ENCODE results near the gene COX5A. TPM values are rescaled to one million over a fixed set of nuclear protein-coding genes. Genes with fewer than 3 reads are reported as not detected.

The COX5A gene
- total and polyA plus RNA-seq, 2 of the 13 experiments (the other 11 are each of a cell fraction or from before 2014, with no cell fraction given), result 158 to 218 TPM

DNA sequence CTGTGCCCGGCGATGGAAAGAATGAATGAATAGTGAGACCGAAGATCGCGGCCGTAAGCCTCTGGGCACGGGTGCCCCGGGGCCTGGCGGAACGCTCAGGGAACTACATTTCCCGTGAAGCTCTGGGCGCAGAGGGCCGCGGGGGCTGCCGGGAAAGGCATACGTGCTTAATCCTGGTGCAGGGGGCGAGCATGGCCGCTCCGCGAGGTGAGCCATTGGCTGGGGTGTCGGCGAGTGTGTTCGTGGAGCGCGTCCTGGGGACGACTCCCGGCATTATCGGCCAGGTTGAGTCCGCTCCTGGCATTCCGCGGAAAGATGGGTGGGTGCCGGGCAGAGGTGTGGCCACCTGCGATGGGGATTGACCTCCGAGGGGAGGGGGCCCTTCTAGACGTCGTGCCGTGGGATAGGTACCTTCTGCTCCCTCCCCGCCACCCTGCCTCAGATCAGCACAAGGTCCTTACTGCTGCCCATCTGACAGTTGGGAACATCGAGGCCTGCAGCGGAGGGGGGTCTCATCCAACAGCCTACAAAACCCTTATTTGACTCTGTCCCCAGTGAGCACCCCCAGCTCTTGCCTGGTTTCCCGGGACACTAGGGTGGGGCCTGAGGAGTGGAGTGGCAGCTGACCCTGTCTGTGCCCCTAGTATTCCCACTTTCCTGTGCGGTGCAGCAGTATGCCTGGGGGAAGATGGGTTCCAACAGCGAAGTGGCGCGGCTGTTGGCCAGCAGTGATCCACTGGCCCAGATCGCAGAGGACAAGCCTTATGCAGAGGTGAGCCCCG lies 47.8 kb downstream of the COX5A start, which contains the start of gene MPI (continued):
- peak; percentile 4; the same call in 1 of the 2 replicates for TF ChIP-seq HNF4A (CRISPR knock-in tag; IDR thresholded peaks at IDR 0.05)
- TF ChIP-seq MED13 (CRISPR knock-in tag; IDR thresholded peaks at IDR 0.05), result peak; percentile 54; the same call in 1 of the 2 replicates
- no peak for TF ChIP-seq IKZF1 (IDR thresholded peaks at IDR 0.05)
- no peak for TF ChIP-seq FOXK2 (IDR thresholded peaks at IDR 0.05)
- peak; percentile 93 for TF ChIP-seq RBFOX2 (IDR thresholded peaks at IDR 0.05; ENCODE audit: low read depth, low read length)
- TF ChIP-seq, protein P1, sequence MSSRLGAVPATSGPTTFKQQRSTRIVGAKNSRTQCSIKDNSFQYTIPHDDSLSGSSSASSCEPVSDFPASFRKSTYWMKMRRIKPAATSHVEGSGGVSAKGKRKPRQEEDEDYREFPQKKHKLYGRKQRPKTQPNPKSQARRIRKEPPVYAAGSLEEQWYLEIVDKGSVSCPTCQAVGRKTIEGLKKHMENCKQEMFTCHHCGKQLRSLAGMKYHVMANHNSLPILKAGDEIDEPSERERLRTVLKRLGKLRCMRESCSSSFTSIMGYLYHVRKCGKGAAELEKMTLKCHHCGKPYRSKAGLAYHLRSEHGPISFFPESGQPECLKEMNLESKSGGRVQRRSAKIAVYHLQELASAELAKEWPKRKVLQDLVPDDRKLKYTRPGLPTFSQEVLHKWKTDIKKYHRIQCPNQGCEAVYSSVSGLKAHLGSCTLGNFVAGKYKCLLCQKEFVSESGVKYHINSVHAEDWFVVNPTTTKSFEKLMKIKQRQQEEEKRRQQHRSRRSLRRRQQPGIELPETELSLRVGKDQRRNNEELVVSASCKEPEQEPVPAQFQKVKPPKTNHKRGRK (CRISPR knock-in tag; IDR thresholded peaks at IDR 0.05), result no peak
- TF ChIP-seq, protein P2, sequence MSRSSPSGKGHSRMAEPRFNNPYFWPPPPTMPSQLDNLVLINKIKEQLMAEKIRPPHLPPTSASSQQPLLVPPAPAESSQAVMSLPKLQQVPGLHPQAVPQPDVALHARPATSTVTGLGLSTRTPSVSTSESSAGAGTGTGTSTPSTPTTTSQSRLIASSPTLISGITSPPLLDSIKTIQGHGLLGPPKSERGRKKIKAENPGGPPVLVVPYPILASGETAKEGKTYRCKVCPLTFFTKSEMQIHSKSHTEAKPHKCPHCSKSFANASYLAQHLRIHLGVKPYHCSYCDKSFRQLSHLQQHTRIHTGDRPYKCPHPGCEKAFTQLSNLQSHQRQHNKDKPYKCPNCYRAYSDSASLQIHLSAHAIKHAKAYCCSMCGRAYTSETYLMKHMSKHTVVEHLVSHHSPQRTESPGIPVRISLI (CRISPR knock-in tag; IDR thresholded peaks at IDR 0.05; ENCODE audit: borderline replicate concordance), result 0 out of 2 replicates have a peak, but pooled peaks have one; percentile 14
- TF ChIP-seq ZFP91 (CRISPR knock-in tag; IDR thresholded peaks at IDR 0.05; ENCODE audit: borderline replicate concordance), result peak; percentile 88
- peak; percentile 50; the same call in 1 of the 2 replicates for TF ChIP-seq JUNB (CRISPR knock-in tag; IDR thresholded peaks at IDR 0.05; ENCODE audit: borderline replicate concordance)
- peak; percentile 40; the same call in 1 of the 2 replicates for TF ChIP-seq MIER3 (CRISPR knock-in tag; IDR thresholded peaks at IDR 0.05; ENCODE audit: borderline replicate concordance)
- peak; percentile 80; the same call in 1 of the 2 replicates for TF ChIP-seq GATA4 (IDR thresholded peaks at IDR 0.05; ENCODE audit: borderline replicate concordance, low read depth)
- TF ChIP-seq ZBTB42 (CRISPR knock-in tag; IDR thresholded peaks at IDR 0.05), result no peak
- TF ChIP-seq, protein P3, sequence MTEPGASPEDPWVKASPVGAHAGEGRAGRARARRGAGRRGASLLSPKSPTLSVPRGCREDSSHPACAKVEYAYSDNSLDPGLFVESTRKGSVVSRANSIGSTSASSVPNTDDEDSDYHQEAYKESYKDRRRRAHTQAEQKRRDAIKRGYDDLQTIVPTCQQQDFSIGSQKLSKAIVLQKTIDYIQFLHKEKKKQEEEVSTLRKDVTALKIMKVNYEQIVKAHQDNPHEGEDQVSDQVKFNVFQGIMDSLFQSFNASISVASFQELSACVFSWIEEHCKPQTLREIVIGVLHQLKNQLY (CRISPR knock-in tag; IDR thresholded peaks at IDR 0.05), result peak; percentile 49; the same call in 1 of the 2 replicates
- TF ChIP-seq CBX2 (IDR thresholded peaks at IDR 0.05; ENCODE audit: low read depth, low read length), result no peak
- TF ChIP-seq CBX2 (CRISPR knock-in tag; IDR thresholded peaks at IDR 0.05; ENCODE audit: low read depth), result no peak
- TF ChIP-seq ZNF850 (CRISPR knock-in tag; conservative IDR thresholded peaks at IDR 0.05), result no peak
- TF ChIP-seq, protein P4, sequence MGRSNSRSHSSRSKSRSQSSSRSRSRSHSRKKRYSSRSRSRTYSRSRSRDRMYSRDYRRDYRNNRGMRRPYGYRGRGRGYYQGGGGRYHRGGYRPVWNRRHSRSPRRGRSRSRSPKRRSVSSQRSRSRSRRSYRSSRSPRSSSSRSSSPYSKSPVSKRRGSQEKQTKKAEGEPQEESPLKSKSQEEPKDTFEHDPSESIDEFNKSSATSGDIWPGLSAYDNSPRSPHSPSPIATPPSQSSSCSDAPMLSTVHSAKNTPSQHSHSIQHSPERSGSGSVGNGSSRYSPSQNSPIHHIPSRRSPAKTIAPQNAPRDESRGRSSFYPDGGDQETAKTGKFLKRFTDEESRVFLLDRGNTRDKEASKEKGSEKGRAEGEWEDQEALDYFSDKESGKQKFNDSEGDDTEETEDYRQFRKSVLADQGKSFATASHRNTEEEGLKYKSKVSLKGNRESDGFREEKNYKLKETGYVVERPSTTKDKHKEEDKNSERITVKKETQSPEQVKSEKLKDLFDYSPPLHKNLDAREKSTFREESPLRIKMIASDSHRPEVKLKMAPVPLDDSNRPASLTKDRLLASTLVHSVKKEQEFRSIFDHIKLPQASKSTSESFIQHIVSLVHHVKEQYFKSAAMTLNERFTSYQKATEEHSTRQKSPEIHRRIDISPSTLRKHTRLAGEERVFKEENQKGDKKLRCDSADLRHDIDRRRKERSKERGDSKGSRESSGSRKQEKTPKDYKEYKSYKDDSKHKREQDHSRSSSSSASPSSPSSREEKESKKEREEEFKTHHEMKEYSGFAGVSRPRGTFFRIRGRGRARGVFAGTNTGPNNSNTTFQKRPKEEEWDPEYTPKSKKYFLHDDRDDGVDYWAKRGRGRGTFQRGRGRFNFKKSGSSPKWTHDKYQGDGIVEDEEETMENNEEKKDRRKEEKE (IDR thresholded peaks at IDR 0.05), result no peak
- TF ChIP-seq STAT5B (CRISPR knock-in tag; IDR thresholded peaks at IDR 0.05), result peak; percentile 55; the same call in 1 of the 2 replicates
- TF ChIP-seq MYC (CRISPR knock-in tag; IDR thresholded peaks at IDR 0.05; ENCODE audit: borderline replicate concordance), result peak; percentile 94
- TF ChIP-seq FOXC1 (CRISPR knock-in tag; IDR thresholded peaks at IDR 0.05; ENCODE audit: borderline replicate concordance), result no peak; the same call in 1 of the 2 replicates
- peak; percentile 58 for TF ChIP-seq SPEN (CRISPR knock-in tag; IDR thresholded peaks at IDR 0.05; ENCODE audit: low read depth)
- no peak for TF ChIP-seq RARA (CRISPR knock-in tag; IDR thresholded peaks at IDR 0.05)

Measured in HepG2 (cell line).